T-helper 2 cell treated with Interferon-gamma antibody and Interleukin-4, amounts not matched to agents 5 μg/mL and 100 μg/mL, for 36 hours (primary cell): Measurements from ENCODE around the gene ESRRB.

Experiments used
- DNase-seq: peaks from one replicate; pipeline ENCODE4 v3.0.0; 2021; ENCODE audit warnings: low spot score
- H3K27ac Mint-ChIP-seq: one replicate; pipeline ENCODE4 v1.8.0; 2021; ENCODE audit warnings: mild to moderate bottlenecking, mixed read lengths
- H3K27me3 Mint-ChIP-seq: one replicate; pipeline ENCODE4 v1.8.0; 2021; ENCODE audit warnings: low read depth, mixed read lengths
- H3K36me3 Mint-ChIP-seq: one replicate; pipeline ENCODE4 v1.8.0; 2021; ENCODE audit warnings: low read depth, mixed read lengths
- H3K4me1 Mint-ChIP-seq: one replicate; pipeline ENCODE4 v1.8.0; 2021; ENCODE audit warnings: low read depth, mixed read lengths
- H3K4me3 Mint-ChIP-seq: one replicate; pipeline ENCODE4 v1.8.0; 2022; ENCODE audit warnings: mild to moderate bottlenecking, moderate library complexity, mixed read lengths
- H3K9me3 Mint-ChIP-seq: one replicate; pipeline ENCODE4 v1.8.0; 2021; ENCODE audit warnings: mixed read lengths

The ESRRB gene

DNA sequence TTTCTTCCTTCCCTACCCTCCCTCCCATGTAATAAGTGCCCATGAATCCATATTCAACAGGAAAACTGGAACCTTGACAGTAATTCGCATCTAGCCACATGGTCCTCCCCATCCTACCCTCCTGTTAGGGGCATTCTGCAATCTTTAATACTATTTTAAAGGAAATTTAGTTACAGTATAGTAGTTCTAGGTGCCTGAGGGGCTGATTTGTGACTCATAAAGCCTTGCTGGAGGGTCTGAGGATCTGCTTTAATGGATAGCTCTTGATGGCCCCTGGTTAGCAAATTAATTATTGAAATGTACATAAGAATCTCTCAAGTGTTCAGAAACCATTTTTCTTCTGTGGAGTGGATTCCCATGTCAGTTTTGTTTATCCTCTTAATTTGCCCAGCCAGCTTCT is 54.1 kb downstream of the ESRRB start:
- Mint-ChIP-seq H3K27ac (no peak overlapping the region), H3K36me3 (no peaks in the 10 kb centered on the region), H3K9me3 (no peaks in the 10 kb centered on the region), H3K4me3 (no peak overlapping the region), H3K4me1 (no peaks in the 10 kb centered on the region), H3K27me3 (no peaks in the 10 kb centered on the region)
- DNase-seq, result no peak

DNA sequence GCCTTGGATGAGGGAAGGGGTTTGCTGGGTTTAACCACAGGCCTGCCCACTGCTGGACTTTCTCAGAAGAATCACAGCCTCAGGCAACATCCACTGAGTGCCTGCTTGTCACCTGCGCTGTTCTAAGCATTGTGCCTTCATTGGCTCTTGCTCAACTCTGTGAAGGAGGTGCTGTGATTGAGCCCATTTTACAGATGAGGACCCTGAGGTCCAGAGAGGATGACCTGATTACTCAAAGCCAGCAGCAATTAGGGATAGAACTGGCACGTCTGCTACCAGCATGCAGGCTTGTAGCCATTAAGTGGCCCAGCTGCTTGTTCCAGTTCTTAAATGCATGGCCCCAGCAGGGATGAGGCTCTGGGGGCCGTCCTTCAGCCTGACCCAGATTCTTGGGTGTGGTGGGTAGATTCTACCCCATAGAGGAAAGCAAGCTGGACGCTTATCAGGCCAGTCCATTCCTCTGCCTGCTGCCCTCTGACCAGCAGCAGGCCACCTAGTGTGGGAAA is 54.6 kb downstream of the ESRRB start:
- DNase-seq, result no peak
- Mint-ChIP-seq H3K4me3 (no peak overlapping the region), H3K27me3 (no peaks in the 10 kb centered on the region), H3K4me1 (no peaks in the 10 kb centered on the region), H3K9me3 (no peaks in the 10 kb centered on the region), H3K27ac (no peak overlapping the region), H3K36me3 (no peaks in the 10 kb centered on the region)

DNA sequence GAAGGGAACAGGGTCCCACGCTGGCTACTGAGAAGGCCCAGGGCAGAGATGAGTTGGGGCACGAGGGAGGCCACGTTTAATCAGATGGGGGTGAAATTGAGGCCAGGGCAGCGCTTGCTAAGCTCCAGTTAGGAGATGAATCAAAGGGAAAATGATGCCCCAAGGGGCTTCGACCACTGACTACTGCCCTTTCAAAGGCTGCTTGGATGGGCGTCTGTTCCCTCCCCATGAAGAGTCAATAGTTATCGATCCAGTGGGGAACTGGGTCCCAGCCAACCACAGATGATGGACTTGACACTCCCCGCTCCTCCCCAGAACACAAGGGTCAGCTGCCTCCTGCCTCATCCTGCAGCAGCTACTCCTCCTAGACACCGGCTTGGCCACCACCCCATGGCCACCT is 55.6 kb downstream of the ESRRB start:
- Mint-ChIP-seq H3K36me3 (no peaks in the 10 kb centered on the region), H3K4me1 (no peaks in the 10 kb centered on the region), H3K27me3 (no peaks in the 10 kb centered on the region)

DNA sequence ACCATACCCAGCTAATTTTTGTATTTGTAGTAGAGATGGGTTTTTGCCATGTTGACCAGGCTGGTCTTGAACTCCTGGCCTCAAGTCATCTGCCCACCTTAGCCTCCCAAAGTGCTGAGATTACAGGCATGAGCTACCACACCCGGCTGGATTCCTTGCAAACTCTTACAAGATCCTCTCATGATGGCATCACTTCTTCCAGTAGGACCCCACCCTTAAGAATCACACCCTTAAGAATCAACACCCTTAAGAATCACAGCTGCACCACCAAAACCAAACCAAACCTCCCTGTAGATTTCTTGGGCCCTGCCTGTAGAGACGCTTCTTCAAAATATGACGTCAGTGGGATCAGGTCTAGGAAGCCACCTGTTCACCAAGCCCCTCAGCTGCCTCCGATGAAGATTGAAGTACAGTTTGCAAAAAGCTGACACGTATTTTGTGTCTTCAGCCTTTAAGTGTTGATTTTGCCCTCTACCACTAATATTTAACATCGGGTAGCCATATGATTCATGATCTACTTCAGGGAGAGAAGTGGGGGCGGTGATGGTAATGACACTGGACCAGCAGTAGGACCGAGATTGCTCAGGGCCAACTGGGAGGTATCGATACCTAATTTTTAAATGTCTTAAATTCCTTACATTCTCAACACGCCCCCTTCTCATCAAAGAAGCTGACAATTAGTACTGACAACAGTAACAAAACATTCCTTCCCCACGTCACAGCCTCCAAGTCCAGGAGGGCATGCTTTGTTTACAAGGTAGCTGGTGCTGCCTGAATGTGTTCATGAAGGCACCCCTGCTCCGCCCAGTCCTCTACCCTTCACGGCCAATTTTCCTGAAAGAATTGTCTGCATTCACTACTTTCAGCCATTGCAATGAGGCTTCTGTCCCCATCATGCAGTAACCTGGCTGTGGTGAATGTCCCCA is 57.2 kb downstream of the ESRRB start:
- Mint-ChIP-seq H3K27ac (no peak overlapping the region), H3K4me1 (no peaks in the 10 kb centered on the region), H3K4me3 (no peak overlapping the region), H3K36me3 (no peaks in the 10 kb centered on the region), H3K9me3 (no peaks in the 10 kb centered on the region), H3K27me3 (no peaks in the 10 kb centered on the region)
- no peak for DNase-seq

More for the DNA sequence above, 55.6 kb downstream of the ESRRB start:
- Mint-ChIP-seq H3K9me3 (no peaks in the 10 kb centered on the region), H3K4me3 (no peak overlapping the region), H3K27ac (no peak overlapping the region)
- DNase-seq, result no peak

DNA sequence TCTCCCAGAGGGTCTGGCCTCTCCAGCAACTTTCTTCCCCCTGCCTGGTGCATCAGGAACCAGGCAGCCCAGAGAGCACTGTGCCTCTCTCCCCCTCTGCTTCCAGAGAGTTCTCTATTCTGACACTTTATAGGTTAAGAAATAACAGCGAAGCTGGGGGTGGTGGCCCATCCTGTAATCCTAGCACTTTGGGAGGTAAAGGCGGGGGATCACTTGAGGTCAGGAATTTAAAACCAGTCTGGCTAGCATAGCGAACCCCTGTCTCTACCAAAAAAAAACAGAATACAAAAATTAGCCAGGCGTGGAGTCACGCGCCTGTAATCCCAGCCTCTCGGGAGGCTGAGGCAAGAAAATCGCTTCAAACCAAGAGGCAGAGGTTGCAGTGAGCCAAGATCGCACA is 58.3 kb downstream of the ESRRB start:
- no peak for DNase-seq
- Mint-ChIP-seq H3K4me1 (no peaks in the 10 kb centered on the region), H3K27ac (no peak overlapping the region), H3K36me3 (no peaks in the 10 kb centered on the region), H3K27me3 (no peaks in the 10 kb centered on the region), H3K4me3 (no peak overlapping the region), H3K9me3 (no peaks in the 10 kb centered on the region)

DNA sequence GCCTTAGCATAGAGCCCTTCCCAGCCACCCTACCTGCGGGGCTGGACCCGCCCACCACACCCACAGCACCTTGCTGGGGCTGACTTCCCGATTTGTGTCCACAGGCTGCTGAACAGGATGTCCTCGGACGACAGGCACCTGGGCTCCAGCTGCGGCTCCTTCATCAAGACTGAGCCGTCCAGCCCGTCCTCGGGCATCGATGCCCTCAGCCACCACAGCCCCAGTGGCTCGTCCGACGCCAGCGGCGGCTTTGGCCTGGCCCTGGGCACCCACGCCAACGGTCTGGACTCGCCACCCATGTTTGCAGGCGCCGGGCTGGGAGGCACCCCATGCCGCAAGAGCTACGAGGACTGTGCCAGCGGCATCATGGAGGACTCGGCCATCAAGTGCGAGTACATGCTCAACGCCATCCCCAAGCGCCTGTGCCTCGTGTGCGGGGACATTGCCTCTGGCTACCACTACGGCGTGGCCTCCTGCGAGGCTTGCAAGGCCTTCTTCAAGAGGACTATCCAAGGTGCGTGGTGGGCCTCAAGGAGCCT is 63.4 kb downstream of the ESRRB start:
- no peaks in the 10 kb centered on the region for H3K27me3 Mint-ChIP-seq
- no peaks in the 10 kb centered on the region for H3K4me1 Mint-ChIP-seq
- no peaks in the 10 kb centered on the region for H3K9me3 Mint-ChIP-seq

DNA sequence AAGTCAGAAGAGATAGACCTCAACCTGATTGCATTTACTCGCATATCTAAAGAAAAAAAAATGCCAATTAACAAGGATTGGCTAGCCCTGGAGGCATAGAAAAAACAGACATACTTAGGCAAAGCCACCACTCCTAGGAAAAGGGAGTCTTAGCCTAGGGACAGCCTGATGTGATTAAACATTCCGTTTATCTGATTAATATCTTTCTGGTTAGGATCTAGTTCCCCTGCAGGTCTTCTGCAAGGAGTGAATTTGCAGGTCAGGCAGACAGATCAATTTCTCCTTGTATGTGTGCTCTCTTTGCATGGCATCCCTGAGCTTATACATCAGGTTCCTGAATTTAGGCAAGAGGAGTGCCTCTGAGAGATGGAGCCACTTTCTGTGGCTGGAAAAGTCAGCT is 70.5 kb downstream of the ESRRB start:
- no peak for DNase-seq
- Mint-ChIP-seq H3K27ac (no peak overlapping the region), H3K27me3 (no peaks in the 10 kb centered on the region), H3K9me3 (no peaks in the 10 kb centered on the region), H3K36me3 (no peaks in the 10 kb centered on the region), H3K4me1 (no peaks in the 10 kb centered on the region), H3K4me3 (no peak overlapping the region)

More for the DNA sequence above, 63.4 kb downstream of the ESRRB start:
- no peak overlapping the region for H3K4me3 Mint-ChIP-seq
- no peak overlapping the region for H3K27ac Mint-ChIP-seq
- DNase-seq, result no peak
- H3K36me3 Mint-ChIP-seq, result no peaks in the 10 kb centered on the region

DNA sequence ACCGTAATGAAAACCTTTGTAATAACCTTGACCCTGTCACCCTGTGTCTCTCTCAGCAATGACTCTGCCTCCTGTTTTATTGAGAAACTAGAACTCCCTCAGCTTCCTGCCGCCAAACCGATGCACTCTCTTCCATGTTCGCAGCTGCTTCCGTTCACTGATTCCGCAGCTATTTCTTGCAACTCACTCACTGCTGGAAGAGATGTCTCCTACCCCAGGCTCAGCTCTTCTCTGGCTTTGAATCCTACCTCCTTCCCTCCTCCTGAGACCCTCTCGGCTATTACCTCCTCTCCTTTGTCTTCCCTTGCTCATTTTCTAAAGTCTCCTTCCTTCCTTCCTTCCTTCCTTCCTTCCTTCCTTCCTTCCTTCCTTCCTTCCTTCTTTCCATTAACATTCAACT is 71.0 kb downstream of the ESRRB start:
- no peaks in the 10 kb centered on the region for H3K9me3 Mint-ChIP-seq
- no peak overlapping the region for H3K27ac Mint-ChIP-seq
- no peaks in the 10 kb centered on the region for H3K27me3 Mint-ChIP-seq
- H3K4me1 Mint-ChIP-seq, result no peaks in the 10 kb centered on the region
- H3K4me3 Mint-ChIP-seq, result no peak overlapping the region
- no peaks in the 10 kb centered on the region for H3K36me3 Mint-ChIP-seq
- DNase-seq, result no peak

DNA sequence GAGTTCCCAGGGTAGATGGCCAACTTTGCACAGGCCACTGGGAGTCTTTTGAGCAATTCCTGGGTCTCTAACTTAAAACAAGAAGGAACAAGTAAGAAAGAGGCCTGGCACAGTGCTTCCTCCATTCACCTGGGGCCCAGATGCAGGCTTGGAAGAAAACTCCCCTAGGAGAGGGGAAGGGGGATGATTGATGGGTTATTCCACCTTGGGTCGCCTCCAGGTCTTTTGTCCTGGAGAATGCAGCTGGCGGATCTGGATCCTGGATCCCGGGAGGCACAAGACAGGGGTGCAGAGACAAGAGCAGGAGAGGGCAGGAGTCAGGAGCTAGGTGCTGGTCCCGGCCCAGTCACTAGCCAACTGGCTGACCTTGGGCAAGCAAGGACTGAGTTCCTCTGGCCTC is 74.5 kb downstream of the ESRRB start:
- Mint-ChIP-seq H3K27ac (no peak overlapping the region), H3K27me3 (no peaks in the 10 kb centered on the region), H3K4me3 (no peak overlapping the region), H3K9me3 (no peaks in the 10 kb centered on the region), H3K4me1 (no peaks in the 10 kb centered on the region), H3K36me3 (no peaks in the 10 kb centered on the region)
- DNase-seq, result no peak

DNA sequence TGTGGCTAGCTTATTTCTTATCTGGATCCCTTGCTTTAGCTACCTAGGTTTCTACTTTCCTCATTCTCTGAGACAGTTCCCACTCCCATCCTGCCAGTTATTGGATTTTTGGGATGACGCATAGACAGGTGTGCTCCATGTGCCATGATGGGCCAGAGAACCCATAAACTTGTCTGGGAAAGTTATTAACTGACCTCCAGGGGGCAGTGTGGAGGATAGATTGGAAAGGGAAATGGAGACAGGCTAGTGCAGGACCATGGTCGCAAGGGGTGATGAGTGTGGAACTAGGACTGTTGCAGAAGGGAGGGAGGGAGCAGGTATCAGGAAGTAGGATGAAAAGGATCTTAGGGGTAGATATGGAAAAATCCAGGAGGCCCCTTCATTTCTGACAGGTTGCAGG is 80.3 kb downstream of the ESRRB start:
- H3K4me1 Mint-ChIP-seq, result no peaks in the 10 kb centered on the region
- no peak overlapping the region for H3K27ac Mint-ChIP-seq
- H3K27me3 Mint-ChIP-seq, result no peaks in the 10 kb centered on the region
- no peaks in the 10 kb centered on the region for H3K9me3 Mint-ChIP-seq
- H3K36me3 Mint-ChIP-seq, result no peaks in the 10 kb centered on the region
- no peak for DNase-seq
- no peak overlapping the region for H3K4me3 Mint-ChIP-seq

DNA sequence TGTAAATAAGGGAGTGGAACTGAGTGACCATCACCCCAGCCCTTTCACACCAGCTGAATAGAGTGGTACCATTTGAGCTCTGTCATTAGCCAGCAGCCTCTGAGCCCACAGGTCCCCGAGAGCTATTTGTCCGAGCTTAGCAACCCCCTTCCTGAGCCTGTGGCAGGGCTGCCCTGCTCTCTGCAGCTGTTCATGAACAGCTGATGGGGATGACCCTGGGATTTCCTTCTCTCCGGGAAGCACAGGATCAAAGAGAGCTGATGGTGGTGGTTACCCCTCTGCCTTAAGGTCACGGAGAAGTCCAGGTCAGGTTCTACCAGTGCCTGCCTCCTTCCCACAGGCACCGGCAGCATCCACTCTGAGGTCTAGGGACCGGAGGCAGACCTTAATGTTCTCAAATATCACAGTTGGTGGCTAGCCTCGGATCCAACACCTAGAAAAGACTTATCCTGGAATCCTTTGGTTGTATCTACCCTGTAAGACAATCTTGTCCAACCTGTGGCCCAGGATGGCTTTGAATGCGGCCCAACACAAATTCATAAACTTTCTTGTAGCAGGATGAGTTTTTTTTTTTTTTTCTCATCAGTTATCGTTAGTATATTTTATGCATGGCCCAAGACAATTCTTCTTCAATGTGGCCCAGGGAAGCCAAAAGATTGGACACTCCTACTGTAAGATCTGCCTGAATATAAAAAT is 81.1 kb downstream of the ESRRB start:
- DNase-seq, result no peak
- no peak overlapping the region for H3K27ac Mint-ChIP-seq
- H3K9me3 Mint-ChIP-seq, result no peaks in the 10 kb centered on the region
- no peaks in the 10 kb centered on the region for H3K27me3 Mint-ChIP-seq
- H3K36me3 Mint-ChIP-seq, result no peaks in the 10 kb centered on the region
- H3K4me3 Mint-ChIP-seq, result no peak overlapping the region
- no peaks in the 10 kb centered on the region for H3K4me1 Mint-ChIP-seq

DNA sequence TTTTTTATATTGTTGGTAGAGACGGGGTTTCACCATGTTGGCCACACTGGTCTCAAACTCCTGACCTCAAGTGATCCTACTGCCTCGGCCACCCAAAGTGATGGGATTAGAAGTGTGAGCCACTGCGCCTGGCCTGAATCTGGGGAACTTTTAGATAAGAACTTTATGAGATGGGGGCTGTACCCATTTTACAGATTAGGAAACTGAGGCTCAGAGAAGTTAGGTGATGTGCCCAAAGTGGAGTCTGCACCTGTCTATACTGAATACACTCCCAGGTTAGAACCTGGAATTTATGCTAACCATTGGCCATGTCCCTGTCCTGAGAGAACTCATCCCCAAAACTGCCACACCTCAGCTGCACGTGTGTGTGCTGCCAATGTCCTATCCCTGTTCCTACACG is 81.9 kb downstream of the ESRRB start:
- no peak overlapping the region for H3K27ac Mint-ChIP-seq
- no peaks in the 10 kb centered on the region for H3K9me3 Mint-ChIP-seq
- H3K4me1 Mint-ChIP-seq, result no peaks in the 10 kb centered on the region
- no peaks in the 10 kb centered on the region for H3K27me3 Mint-ChIP-seq
- no peak overlapping the region for H3K4me3 Mint-ChIP-seq
- no peak for DNase-seq
- no peaks in the 10 kb centered on the region for H3K36me3 Mint-ChIP-seq

DNA sequence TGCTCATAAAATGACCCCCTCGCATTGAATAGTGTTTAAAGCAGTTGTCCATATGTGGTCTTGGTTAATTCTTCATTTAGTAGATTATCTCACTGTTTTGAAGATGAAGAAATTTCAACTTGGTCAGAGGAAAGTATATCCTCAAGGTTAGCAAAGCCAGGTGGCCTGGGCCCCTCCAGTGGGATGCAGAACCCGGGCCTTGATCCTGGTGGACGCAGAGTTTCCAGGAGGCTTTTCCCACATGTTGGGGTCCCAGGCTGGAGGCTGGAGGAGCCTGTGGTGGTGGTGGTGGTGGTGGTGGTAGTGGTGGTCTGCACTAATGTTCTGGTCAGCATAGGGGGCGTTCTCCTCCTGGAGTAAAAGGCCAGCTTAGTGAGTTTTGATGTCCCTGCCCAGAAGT is 85.9 kb downstream of the ESRRB start:
- no peak for DNase-seq
- Mint-ChIP-seq H3K27ac (no peak overlapping the region), H3K4me3 (no peak overlapping the region), H3K9me3 (no peaks in the 10 kb centered on the region), H3K36me3 (no peaks in the 10 kb centered on the region), H3K4me1 (no peaks in the 10 kb centered on the region), H3K27me3 (no peaks in the 10 kb centered on the region)

DNA sequence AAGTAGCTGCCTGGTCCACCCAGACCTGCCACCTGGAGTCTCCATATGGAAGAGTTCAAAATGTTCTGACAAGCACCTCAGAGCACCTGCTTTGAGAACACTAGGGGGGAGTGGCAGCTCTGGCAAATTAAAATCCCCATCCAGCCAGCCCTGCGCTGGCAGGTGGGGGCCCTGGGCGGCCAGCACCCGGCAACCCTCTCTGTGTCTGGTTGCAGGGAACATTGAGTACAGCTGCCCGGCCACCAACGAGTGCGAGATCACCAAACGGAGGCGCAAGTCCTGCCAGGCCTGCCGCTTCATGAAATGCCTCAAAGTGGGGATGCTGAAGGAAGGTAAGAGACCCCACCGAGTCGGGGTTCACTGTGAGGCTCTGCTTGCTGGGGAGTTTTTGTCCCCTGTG is 86.4 kb downstream of the ESRRB start:
- Mint-ChIP-seq H3K27me3 (no peaks in the 10 kb centered on the region), H3K9me3 (no peaks in the 10 kb centered on the region), H3K36me3 (no peaks in the 10 kb centered on the region), H3K4me3 (no peak overlapping the region), H3K4me1 (no peaks in the 10 kb centered on the region), H3K27ac (no peak overlapping the region)
- no peak for DNase-seq
